Measurements from ENCODE around the gene GNG8.

The GNG8 gene

DNA sequence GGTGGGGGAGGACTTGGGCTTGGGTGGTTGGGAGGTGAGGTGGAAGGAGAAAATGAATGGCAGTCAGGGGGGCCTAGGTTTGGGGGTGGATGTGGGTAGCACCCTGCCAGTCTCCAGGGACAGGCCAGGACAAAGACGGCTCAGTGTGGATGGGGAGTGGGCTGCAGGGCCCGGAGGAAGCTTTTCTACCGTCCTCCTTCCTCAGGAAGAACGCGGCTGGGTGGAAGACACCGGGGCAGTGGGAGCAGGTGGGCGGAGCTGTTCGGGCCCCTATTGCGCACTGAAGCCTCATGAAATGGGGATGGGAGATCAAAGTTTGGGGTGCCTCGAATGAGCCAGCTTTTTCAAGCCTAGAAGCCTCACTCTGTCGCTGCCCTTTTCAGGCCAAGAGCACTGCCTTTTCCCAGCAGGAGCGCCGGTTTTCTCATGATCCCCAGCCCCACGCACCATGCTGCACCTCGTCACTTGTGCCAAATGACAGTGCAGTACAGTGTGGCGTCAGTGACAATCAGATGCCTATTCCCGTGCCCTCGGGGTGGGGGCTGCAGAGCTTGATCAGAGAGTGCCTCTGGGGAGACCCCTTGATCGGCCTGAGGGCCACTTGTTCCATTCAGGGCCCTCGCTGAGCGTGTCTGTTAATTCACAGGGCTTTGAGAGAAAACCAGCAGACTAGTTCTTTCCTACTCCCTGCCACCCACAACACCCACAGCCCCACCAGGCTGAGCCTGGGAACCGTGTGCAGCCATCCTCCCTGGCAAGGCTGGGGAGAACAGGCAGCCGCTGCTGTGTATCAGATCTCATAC, 33.4 kb downstream of the GNG8 start:
- DNase-seq (ENCODE audit: low read depth, low spot score): no peak

DNA sequence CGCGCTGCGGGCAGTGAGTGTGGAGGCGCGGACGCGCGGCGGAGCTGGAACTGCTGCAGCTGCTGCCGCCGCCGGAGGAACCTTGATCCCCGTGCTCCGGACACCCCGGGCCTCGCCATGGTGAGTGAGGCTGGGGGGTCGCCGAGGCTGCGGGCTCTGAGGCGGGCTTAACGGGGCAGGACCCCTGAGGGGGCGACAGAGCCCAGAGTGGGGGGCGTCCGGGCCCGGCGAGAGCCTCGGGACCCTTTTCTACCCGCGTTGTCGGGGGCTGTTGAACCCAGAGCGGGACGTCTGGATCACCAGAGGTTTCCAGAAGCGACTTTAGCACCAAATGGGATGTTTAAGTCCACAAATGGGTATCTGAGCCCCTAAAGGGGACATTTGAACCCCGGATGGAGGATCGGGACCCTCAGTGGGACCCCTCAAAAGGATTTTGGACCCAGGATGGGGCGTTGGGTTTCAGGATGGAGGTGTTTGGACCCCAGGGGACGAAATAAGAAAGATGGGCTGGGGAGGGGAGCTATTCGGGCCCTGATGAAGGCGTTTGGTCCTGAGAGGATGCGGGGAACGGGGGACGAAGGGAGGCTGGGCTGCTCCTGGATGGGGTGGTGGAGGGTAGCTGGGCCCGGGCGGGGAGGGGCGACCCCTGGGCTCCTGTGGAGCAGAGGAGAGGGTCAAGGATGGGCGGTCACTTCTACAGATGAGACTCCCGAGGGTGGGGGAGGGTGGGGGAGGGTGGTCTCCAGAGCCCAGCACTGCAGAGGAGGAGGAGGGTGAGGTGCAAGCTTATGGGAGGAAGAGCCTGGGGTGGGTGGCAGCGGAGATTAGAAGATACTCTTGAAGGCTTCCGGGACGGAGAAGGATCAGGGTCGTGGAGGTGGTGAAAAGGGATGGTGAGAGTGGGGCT, 34.4 kb downstream of the GNG8 start, which contains the start of gene CALM3:
Gene CALM3, plus strand, starts transcription at position 13 of the 907 bp plus-strand sequence. Its CDS starts 105 bp downstream, at position 118.
- DNase-seq (ENCODE audit: low read depth, low spot score): no peak

DNA sequence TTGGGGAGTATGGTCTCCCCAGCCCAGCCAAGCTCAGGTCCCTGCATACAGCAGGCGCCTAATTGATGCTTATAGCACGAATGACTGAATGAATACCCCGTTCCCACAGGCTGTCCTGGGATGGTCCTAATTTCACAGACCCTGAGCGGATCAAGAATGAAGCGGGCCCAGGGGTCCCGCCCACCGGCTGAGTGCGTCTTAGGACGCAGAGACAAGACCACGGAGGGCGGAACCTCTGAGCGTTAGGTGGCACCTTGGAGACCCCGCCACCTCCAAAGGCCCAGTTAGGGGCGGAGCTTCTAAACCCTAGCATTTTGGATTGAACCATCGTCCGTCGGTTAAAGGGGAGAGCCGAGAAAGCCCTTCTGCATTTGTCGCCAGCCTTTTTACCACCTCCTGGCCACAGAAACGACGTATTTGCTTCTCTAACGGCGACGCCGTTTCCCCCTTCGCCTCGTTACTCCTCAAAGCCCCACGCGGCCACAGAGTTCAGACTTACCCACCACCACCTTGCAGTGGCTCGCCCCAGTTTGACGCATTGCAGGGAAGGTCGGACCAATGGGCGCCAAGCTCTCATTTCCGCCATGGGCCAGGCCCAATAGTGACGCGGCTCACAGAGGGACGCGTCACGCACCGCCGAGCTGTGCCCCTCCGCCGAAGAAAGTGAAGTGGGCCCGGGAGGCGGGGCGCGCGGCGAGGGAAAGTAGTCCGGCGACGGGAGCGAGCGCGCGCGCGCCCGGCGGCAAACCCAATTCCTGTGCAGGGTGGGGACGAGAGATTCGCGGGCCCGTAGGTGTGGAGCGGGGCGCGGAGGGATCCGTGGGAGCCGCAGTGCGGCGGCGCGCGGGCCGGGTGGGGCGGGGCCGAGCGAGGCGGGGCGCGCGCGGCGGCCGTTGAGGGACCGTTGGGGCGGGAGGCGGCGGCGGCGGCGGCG, 35.4 kb downstream of the GNG8 start:
- peak; percentile 96 for DNase-seq (ENCODE audit: low read depth, low spot score)

DNA sequence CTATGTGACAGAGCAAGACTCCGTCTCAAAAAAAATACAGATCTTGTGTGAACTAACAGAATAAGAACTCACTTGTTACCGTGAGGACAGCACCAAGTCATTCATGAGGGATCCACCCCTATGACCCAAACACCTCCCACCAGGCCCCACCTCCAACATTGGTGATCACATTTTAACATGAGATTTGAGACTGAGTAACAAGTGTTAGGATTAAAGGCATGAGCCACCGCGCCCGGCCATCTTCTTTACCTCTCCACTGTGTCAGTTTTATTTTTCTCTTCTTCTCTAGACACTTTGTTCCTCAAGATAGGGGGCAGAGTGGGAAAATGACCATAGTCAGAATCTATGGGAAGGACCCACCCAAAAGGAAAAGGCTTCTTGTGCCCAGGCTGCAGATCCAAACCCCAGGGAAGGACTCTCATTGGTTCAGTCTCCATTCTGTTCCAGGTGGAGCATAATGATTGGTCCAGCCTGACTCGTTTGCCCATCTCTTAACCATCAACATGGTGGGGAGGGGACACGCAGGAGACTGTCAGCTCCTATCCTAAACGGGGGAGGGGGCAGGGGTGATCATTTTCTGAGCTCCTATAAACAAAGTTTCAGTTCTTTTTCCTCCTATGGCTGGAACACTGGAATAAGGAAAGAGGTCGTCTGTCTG, 36.2 kb downstream of the GNG8 start:
- no peak for DNase-seq (ENCODE audit: low read depth, low spot score)

DNA sequence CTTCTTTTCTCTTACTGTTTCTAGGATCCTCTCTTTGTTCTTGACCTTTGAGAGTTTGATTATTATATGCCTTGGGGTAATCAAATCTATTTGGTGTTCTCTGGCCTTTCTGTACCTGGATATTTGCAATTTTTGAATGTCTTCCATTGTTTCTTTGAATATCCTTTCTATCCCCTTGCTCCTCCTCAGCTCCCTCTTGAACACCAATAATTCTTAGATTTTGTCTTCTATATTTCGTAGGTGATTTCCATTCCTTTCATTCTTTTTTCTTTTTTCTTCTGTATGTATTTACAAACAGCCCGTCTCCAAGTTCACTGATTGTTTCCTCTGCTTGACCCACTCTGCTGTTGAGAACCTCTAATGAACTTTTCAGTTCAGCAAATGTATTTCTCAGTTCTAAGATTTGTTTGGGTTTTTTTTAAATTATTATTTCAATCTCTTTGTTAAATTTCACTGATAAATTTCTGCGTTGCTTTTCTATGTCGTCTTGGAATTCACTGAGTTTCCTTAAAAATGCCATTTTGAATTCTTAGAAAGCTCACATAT, 37.6 kb downstream of the GNG8 start:
- DNase-seq (ENCODE audit: low read depth, low spot score): no peak

DNA sequence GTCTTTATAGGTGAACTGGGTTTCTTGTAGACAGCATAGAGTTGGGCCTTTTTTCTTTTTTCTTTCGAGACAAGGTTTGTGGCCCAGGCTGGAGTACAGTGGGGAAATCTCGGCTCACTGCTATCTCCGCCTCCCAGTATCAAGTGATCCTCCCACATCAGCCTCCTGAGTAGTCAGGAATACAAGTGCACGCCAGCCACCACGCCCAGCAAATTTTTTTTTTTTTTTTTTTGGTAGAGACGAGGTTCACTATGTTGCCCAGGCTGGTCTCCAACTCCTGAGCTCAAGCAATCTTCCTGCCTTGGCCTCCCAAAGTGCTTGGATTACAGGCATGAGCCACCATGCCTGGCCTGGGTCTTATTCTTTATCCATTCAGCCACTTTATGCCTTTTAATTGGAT, 40.0 kb downstream of the GNG8 start:
- no peak for DNase-seq (ENCODE audit: low read depth, low spot score)

DNA sequence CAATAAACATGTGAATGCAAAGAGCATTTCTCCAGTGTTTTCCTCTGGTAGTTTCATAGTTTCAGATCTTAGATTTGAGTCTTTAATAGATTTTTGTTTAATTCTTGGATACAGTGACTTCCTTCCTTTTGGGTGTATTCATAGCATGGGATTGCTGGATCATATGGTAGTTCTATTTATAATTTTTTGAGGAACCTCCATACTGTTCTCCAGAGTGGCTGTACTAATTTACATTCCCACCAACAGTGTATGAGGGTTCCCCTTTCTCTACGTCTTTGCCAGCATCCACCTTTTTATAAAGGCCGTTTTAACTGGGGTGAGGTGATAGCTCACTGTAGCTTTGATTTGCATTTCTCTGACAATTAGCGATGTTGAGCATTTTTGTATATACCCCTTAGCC, 44.1 kb downstream of the GNG8 start:
- DNase-seq (ENCODE audit: low read depth, low spot score): no peak

DNA sequence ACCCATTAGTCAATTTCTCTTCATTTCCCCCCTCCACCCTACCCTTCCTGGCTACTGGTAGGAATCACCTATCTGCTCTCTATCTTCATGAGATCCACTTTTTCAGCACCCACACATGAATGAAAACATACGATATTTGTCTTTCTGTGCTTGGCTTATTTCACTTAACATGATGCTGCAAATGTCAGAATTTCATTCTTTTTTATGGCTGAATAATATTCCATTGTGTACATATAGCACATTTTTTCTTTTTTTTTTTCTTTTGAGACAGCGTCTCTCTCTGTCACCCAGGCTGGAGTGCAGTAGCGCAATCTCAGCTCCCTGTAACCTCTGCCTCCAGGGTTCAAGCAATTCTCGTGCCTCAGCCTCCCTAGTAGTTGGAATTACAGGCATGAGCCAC, 44.7 kb downstream of the GNG8 start:
- DNase-seq (ENCODE audit: low read depth, low spot score): no peak

DNA sequence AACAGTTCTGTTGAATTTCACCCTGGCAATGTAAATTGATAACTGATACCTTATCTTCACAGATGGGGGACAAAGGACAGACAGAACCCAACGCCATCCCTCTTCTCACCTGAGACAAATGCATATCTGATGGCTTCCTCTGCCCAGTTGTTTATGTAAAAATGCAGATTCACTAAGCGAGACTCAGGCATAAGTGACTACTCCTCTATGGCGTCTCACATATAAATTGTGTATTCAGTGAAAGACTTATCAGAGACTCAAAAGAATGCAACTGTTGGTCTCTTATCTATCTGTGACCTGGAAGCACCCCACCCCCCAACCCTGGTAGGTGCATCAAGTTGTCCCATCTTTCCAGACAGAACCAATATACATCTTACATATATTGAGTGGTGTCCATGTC, 48.1 kb downstream of the GNG8 start:
- DNase-seq (ENCODE audit: low read depth, low spot score): no peak

DNA sequence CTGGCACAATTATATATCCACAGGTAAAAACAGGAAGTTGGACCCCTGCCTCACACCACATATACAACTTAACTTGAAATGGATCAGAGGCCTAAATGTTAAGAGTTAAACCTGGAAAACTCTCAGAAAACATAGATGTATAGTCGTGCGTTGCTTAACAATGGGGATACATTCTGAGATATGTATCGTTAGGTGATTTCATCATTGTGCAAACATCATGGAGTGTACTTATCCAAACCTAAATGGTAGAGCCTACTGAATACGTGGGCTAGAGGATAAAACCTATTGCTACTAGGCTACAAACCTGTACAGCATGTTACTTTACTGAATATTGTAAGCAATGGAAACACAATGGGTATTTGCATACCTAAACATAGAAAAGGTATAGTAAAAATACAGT, 49.7 kb downstream of the GNG8 start:
- no peak for DNase-seq (ENCODE audit: low read depth, low spot score)

DNA sequence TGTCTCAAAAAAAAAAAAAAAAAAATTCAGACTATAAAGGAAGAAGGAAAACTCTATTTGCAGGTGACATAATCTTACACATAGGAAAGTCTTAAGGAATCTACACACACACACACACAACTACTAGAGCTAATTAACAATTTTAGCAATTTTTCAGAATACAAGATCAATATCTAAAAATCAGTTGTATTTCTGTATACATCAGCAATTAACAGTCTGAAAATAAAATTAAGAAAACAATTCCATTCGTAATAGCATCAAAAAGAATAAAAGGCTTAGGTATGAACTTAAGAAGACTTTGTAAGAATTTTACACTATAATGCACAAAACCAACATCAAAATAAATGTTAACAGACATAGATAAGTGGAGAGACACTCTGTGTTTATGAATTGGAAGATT, 50.5 kb downstream of the GNG8 start:
- no peak for DNase-seq (ENCODE audit: low read depth, low spot score)

Data from activated CD4-positive, CD25-positive, alpha-beta regulatory T cell treated with anti-CD3 and anti-CD28 coated beads, Interleukin-2, amount 50 U/mL, for 16 hours (primary cell).